ENCODE data around the gene ADAM17.
"Not testable (repeated sequence)": the region's sequence is repeated elsewhere in the genome, so short reads cannot be mapped to it uniquely, and the experiment has no call there.

Gene ADAM17

GRCh38 chr2:9565436-9566153 is 10.0 kb upstream of the ADAM17 start:
- DNase-seq (ENCODE audit: low read depth) = no peak

DNA sequence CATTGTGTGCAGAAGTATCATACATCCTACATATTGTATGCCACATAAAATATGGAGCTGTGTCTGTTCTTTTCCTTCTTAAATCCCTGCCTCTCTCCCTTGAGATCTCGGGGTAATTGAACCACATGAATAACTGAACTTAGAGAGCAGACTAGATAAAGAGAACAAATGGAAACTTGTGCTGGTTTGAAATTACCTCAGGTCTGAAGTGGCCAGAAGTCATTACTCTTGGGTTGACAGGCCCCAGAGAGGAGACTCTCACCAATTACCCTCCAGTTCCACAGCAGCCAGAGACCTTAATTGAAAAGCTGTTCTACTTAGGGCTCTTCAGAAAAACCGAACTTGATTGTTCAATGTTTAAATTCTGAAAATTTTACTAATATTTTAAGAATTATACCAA is 5.0 kb upstream of the ADAM17 start:
- DNase-seq (ENCODE audit: low read depth) = no peak

- no peak for DNase-seq (ENCODE audit: low read depth)
These were observed 3.3 kb upstream of the ADAM17 start for GRCh38 chr2:9558948-9559381.

GRCh38 chr2:9556121-9556743 is 602 bp upstream of the ADAM17 start:
- no peak for DNase-seq (ENCODE audit: low read depth)

- DNase-seq (ENCODE audit: low read depth) = peak; percentile 14
These were observed 721 bp downstream of the ADAM17 start for GRCh38 chr2:9554921-9555296.

- no peak for DNase-seq (ENCODE audit: low read depth)
These were observed 3.1 kb downstream of the ADAM17 start for GRCh38 chr2:9552219-9553178.

GRCh38 chr2:9550859-9551391 is 4.7 kb downstream of the ADAM17 start:
- not testable (repeated sequence) for DNase-seq (ENCODE audit: low read depth)

DNA sequence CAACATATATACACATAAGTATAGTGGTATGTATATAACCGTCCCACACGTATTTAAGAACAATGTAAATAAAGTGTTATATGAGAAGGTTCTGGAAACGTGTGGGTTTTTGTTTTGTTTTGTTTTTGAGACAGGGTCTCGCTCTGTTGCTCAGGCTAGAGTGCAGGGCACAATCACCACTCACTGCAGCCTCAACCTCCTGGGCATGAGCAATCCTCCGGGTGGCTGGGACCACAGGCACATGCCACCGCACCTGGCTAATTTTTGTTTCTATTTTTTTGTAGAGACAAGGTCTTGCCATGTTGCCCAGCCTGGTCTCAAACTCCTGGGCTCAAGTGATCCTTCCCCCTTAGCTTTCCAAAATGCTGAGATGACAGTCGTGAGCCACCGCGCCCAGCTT is 6.2 kb downstream of the ADAM17 start:
- DNase-seq (ENCODE audit: low read depth) = no peak

GRCh38 chr2:9548506-9548905 is 7.1 kb downstream of the ADAM17 start:
- no peak for DNase-seq (ENCODE audit: low read depth)

DNA sequence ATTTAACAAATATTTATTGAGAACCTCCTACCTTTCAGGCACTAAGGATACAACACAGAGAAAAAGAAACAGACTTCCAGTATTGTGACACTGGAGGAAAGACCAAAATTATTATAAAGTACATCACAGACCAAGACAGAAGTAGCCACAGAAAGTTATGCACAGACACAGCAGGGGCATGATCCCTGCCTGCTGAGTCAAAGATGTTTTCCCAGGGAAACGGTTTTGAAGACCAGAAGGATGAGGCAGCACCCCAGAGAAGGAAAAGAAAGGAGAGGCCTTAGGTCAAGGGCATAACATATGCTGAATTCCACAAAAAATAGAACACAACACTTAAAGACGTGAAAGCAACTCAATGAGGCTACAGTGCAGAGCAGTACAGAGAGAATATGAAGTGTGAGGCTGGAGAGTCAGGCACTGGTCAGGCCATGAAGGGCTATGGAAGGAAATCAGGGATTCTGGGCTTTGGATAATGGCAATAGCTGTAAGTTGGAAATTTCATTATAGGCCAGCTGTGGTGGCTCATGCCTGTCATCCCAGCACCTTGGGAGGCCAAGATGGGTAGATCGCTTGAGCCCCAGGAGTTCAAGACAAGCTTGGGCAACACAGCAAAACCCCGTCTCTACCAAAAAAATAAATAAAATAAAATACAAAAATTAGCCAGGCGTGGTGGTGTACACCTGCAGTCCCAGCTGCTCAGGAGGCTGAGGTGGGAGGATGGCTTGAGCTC is 8.2 kb downstream of the ADAM17 start:
- DNase-seq (ENCODE audit: low read depth) = no peak

DNA sequence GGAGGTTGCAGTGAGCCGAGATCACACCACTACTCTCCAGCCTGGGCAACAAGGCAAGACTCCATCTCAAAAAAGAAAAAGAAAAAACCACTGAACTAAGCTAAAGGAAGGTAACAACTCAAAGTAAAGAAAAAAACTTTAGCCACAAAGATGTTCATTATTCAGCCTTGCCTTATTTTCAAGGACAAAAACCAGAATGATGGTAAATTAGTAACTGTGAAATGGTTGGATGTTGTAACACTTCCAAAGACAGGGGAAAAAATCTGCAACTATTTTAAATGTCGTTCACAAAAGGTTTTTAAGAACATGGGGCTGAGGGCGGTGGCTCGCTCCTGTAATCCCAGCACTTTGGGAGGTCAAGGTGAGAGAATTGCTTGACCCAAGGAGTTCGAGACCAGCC is 10.1 kb downstream of the ADAM17 start:
- no peak for DNase-seq (ENCODE audit: low read depth)

GRCh38 chr2:9543557-9543956 is 12.1 kb downstream of the ADAM17 start:
- DNase-seq (ENCODE audit: low read depth) = no peak

- DNase-seq (ENCODE audit: low read depth) = no peak
These were observed 16.1 kb downstream of the ADAM17 start for GRCh38 chr2:9539531-9539930.

- DNase-seq (ENCODE audit: low read depth) = no peak
These were observed 17.6 kb downstream of the ADAM17 start for GRCh38 chr2:9538000-9538507.

- no peak for DNase-seq (ENCODE audit: low read depth)
These were observed 19.1 kb downstream of the ADAM17 start for GRCh38 chr2:9536504-9536903.

- no peak for DNase-seq (ENCODE audit: low read depth)
These were observed 20.5 kb downstream of the ADAM17 start for GRCh38 chr2:9535177-9535576.

DNA sequence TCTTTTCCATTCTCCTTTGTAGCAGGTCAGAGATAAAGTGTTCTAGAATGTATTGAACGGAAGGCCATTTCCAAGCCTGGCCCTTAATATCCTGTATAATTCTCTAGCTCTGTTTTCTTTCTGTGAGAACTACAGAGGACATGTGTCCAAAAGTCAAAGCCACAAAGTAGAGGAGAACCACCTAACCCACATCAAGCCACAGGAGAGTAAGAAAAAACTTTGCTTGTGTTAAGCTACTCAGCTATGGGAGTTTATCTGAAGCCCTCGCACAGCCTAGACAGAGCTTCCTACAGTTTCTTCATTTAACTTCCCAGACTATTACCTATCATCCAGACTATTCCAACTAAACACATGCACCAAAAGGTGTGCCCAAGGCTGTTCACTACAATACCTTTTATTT is 22.0 kb downstream of the ADAM17 start:
- no peak for DNase-seq (ENCODE audit: low read depth)

DNA sequence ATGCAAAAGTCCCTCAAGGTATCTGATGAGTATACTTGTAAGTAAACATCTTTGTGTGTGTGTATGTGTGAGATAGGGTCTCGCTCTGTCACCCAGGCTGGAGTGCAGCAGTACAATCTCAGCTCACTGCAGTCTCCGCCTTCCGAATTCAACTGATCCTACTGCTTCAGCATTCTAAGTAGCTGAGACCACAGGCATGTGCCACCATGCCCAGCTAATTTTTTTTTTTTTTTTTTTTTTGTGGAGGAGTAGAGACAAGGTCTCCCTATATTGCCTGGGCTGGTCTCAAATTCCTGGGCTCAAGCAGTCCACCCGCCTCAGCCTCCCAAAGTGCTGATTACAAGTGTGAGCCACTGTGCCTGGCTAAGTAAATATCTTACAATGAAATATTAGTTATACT is 23.2 kb downstream of the ADAM17 start:
- no peak for DNase-seq (ENCODE audit: low read depth)

DNA sequence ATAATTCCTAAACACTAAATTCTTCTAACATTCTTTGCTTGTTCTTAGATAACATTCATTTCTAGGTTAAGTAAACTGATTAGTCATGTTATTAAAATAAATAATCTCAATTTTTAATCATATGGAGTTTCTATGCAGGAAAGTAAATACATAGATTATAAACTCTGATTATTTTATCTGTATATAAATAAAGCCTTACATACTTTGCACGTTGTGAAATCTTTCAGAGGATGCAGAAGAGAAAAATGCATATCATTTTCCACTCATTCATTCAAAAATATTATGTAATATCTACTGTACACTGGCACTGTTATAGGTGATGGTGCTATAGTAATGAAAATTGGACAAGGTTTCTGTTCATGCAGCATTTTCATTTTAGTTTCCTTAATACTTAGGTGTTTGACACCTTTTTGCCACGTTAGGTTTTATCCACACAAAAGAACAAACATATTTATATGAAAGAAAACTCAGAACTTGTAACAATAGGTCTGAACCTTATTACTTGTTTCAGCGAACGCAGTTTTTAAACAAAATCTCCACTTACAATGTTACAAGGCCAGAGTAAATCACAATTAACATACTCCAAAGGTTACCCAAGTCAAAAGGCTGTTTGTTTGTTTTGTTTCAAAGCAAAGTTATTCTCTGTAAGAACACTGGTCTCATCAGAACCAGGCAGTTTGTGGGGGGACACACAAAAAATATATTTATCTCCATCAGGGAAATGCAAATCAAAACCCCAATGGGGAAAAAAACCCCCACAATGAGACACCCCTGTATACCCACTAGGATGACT is 27.4 kb downstream of the ADAM17 start:
- DNase-seq (ENCODE audit: low read depth) = no peak

- DNase-seq (ENCODE audit: low read depth) = no peak
These were observed 30.4 kb downstream of the ADAM17 start for GRCh38 chr2:9525266-9525665.

- no peak for DNase-seq (ENCODE audit: low read depth)
These were observed 31.3 kb downstream of the ADAM17 start for GRCh38 chr2:9524291-9524690.
